Neural cell (in vitro differentiated cells): ENCODE data around the gene SLC44A1. TPM values are rescaled to one million over a fixed set of nuclear protein-coding genes. Genes with fewer than 3 reads are reported as not detected.

Source experiments
- H2AFZ ChIP-seq: fragments of 200-600, 300-800 bp; sonication (generic), shearing (Covaris generic); 2 replicates; pipeline ENCODE4 v1.6.0; 2014; ENCODE audit warnings: low read depth, mild to moderate bottlenecking, antibody characterized with exemption, low read length, moderate library complexity
- H3F3A ChIP-seq: fragments of 200-600 bp; shearing (Covaris generic); 2 replicates; pipeline ENCODE4 v1.6.1; 2016; ENCODE audit warnings: mild to moderate bottlenecking, moderate library complexity, mixed read lengths, antibody characterized with exemption, low read length; ENCODE audit not compliant: insufficient read depth, poor library complexity, severe bottlenecking
- H3K27ac ChIP-seq: fragments of 200-600, 300-800 bp; sonication (generic), shearing (Covaris generic); 2 replicates; pipeline ENCODE4 v1.5.1; 2014; ENCODE audit warnings: mild to moderate bottlenecking, low read length, moderate library complexity
- H3K27me3 ChIP-seq: fragments of 300-800, 200-600 bp; sonication (generic), shearing (Covaris generic); 2 replicates; pipeline ENCODE4 v1.6.0; 2014; ENCODE audit warnings: mild to moderate bottlenecking, low read depth, low read length, moderate library complexity; ENCODE audit not compliant: insufficient read depth
- H3K36me3 ChIP-seq: fragments of 300-800, 200-600 bp; sonication (generic), shearing (Covaris generic); 2 replicates; pipeline ENCODE4 v1.5.1; 2014; ENCODE audit warnings: mild to moderate bottlenecking, antibody characterized with exemption, low read length, moderate library complexity; ENCODE audit not compliant: insufficient read depth
- H3K4me2 ChIP-seq: fragments of 300-800, 200-600 bp; sonication (generic), shearing (Covaris generic); 2 replicates; pipeline ENCODE4 v1.6.0; 2014; ENCODE audit warnings: mild to moderate bottlenecking, low read length
- H3K4me3 ChIP-seq: fragments of 300-800, 200-600 bp; sonication (generic), shearing (Covaris generic); 2 replicates; pipeline ENCODE4 v1.5.1; 2014; ENCODE audit warnings: mild to moderate bottlenecking, low read length, moderate library complexity
- H3K79me2 ChIP-seq: fragments of 200-600 bp; shearing (Covaris generic); replicated peaks from 2 replicates; pipeline ENCODE4 v1.6.0; 2014; ENCODE audit warnings: mild to moderate bottlenecking, low read length, moderate library complexity; ENCODE audit not compliant: insufficient read depth
- H3K9ac ChIP-seq: fragments of 300-800, 200-600 bp; sonication (generic), shearing (Covaris generic); 2 replicates; pipeline ENCODE4 v1.6.1; 2016; ENCODE audit warnings: mild to moderate bottlenecking, low read length, mixed read lengths
- H3K9me2 ChIP-seq: fragments of 200-600 bp; shearing (Covaris generic); 2 replicates; pipeline ENCODE4 v1.6.1; 2016; ENCODE audit warnings: mild to moderate bottlenecking, low read length, mixed read lengths; ENCODE audit not compliant: insufficient read depth
- H3K9me3 ChIP-seq: fragments of 200-600, 300-800 bp; sonication (generic), shearing (Covaris generic); 2 replicates; pipeline ENCODE4 v1.6.1; 2016; ENCODE audit warnings: mild to moderate bottlenecking, mixed run types, low read length, moderate library complexity, mixed read lengths
- H4K20me1 ChIP-seq: fragments of 200-600 bp; shearing (Covaris generic); 2 replicates; pipeline ENCODE4 v1.6.1; 2016; ENCODE audit warnings: mild to moderate bottlenecking, mixed run types; ENCODE audit not compliant: insufficient read depth
- CTCF ChIP-seq: fragments of 450-650 bp; IDR thresholded peaks from 2 replicates; pipeline ENCODE4 v1.5.1; 2014; ENCODE audit warnings: antibody characterized with exemption, mild to moderate bottlenecking, moderate library complexity; ENCODE audit not compliant: poor library complexity, severe bottlenecking
- EP300 ChIP-seq: fragments of 450-650 bp; conservative IDR thresholded peaks from 2 replicates; pipeline ENCODE4 v1.6.1; 2014; ENCODE audit warnings: antibody characterized with exemption, mild to moderate bottlenecking, moderate library complexity; ENCODE audit not compliant: poor library complexity, severe bottlenecking
- EZH2 ChIP-seq: fragments of 200-600, 300-800 bp; shearing (Covaris generic), sonication (generic); IDR thresholded peaks from 2 replicates; pipeline ENCODE4 v1.6.1; 2014; ENCODE audit warnings: antibody characterized with exemption, low read length, borderline replicate concordance, mild to moderate bottlenecking; ENCODE audit not compliant: insufficient read depth, poor library complexity, severe bottlenecking
- MXI1 ChIP-seq: fragments of 450-650 bp; conservative IDR thresholded peaks from 2 replicates; pipeline ENCODE4 v1.6.1; 2014; ENCODE audit warnings: antibody characterized with exemption, mild to moderate bottlenecking; ENCODE audit not compliant: poor library complexity, severe bottlenecking
- POLR2AphosphoS5 ChIP-seq: IDR thresholded peaks from 2 replicates; pipeline ENCODE4 v1.6.1; 2012
- RAD21 ChIP-seq: fragments of 450-650 bp; conservative IDR thresholded peaks from 2 replicates; pipeline ENCODE4 v1.6.1; 2014; ENCODE audit warnings: antibody characterized with exemption, mild to moderate bottlenecking, moderate library complexity
- REST ChIP-seq: IDR thresholded peaks from 2 replicates; pipeline ENCODE4 v1.6.1; 2012; ENCODE audit warnings: borderline replicate concordance
- SMC3 ChIP-seq: fragments of 450-650 bp; conservative IDR thresholded peaks from 2 replicates; pipeline ENCODE4 v1.6.1; 2014; ENCODE audit warnings: antibody characterized with exemption, mild to moderate bottlenecking, moderate library complexity; ENCODE audit not compliant: poor library complexity
- TAF1 ChIP-seq: IDR thresholded peaks from 2 replicates; pipeline ENCODE4 v1.6.1; 2012; ENCODE audit warnings: low read depth
- polyA plus RNA-seq: library from polyadenylated mRNA; depleted of rRNA; stranded (reverse); fragments of >200 nt; gene quantifications from 2 replicates; pipeline ENCODE4 v1.2.3, GENCODE V29; 2014

Gene SLC44A1
- polyA plus RNA-seq, 1 donor from 2014 or later, result 3.9 TPM

DNA sequence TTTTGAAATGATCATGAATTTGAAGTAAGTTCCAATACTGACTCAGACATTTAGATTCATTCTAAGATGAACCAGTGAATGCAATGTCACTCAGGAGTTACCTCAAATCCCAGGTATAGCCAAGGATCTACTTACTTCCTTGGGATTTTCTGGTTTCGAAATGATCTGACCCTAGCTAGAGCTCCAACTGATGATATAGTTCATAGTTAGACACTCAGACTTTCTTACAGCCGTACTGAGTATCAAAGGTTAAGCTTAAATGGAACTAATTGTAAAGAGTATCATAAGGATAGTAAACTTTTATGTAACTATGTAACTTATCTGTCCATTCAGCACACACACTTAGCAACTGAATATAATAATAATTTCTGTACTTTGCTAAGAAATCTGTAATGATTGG is 119.4 kb downstream of the SLC44A1 start:
- peaks cover 3% of the 10 kb centered on the region for H3K36me3 ChIP-seq
- H4K20me1 ChIP-seq, result no peaks in the 10 kb centered on the region
- H3K9me2 ChIP-seq, result no peaks in the 10 kb centered on the region
- no peak for TF ChIP-seq EP300
- no peak for TF ChIP-seq EZH2
- TF ChIP-seq RAD21, result no peak
- no peak for TF ChIP-seq SMC3
- TF ChIP-seq TAF1, result no peak
- no peak for TF ChIP-seq POLR2AphosphoS5
- no peak for TF ChIP-seq REST
- TF ChIP-seq MXI1, result no peak
- TF ChIP-seq CTCF, result no peak
- no peaks in the 10 kb centered on the region for H3K9me3 ChIP-seq
- H3K9ac ChIP-seq, result no peak overlapping the region
- no peak overlapping the region for H2AFZ ChIP-seq
- H3K79me2 ChIP-seq, result no peaks in the 10 kb centered on the region
- no peak overlapping the region for H3K4me3 ChIP-seq
- no peaks in the 10 kb centered on the region for H3F3A ChIP-seq
- H3K4me2 ChIP-seq, result no peak overlapping the region
- H3K27me3 ChIP-seq, result no peaks in the 10 kb centered on the region
- H3K27ac ChIP-seq, result no peak overlapping the region

DNA sequence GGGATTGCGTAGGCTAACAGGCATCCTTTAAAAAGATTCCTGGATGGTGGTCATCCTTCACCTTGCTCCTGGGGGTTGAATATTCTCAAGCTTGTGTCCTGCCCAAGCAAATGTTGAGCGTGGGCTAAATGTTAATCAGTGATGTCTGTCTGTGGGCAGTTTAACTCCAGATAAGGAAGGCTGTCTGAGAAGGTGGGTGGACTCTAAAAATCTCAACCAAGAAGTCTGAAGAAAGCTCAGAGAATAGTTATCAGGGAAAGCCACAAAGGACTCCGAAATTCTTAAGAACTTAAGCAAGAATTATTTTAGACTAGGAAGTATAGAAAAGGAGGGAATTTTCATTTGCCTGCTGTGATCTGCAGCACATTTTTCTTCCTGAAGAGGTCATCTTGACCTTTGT is 125.5 kb downstream of the SLC44A1 start:
- no peaks in the 10 kb centered on the region for H3K27me3 ChIP-seq
- no peaks in the 10 kb centered on the region for H3K36me3 ChIP-seq
- no peaks in the 10 kb centered on the region for H3K79me2 ChIP-seq
- H2AFZ ChIP-seq, result no peak overlapping the region
- TF ChIP-seq EP300 (no peak), CTCF (no peak), TAF1 (no peak), REST (no peak), RAD21 (no peak), EZH2 (no peak), POLR2AphosphoS5 (no peak), SMC3 (no peak), MXI1 (no peak)
- no peaks in the 10 kb centered on the region for H3K9me3 ChIP-seq
- no peaks in the 10 kb centered on the region for H3F3A ChIP-seq
- no peak overlapping the region for H3K27ac ChIP-seq
- no peak overlapping the region for H3K4me3 ChIP-seq
- H3K9me2 ChIP-seq, result no peaks in the 10 kb centered on the region
- H3K4me2 ChIP-seq, result no peak overlapping the region
- H4K20me1 ChIP-seq, result no peaks in the 10 kb centered on the region
- no peak overlapping the region for H3K9ac ChIP-seq
